ENCODE results near the gene FBXO36.

DNA sequence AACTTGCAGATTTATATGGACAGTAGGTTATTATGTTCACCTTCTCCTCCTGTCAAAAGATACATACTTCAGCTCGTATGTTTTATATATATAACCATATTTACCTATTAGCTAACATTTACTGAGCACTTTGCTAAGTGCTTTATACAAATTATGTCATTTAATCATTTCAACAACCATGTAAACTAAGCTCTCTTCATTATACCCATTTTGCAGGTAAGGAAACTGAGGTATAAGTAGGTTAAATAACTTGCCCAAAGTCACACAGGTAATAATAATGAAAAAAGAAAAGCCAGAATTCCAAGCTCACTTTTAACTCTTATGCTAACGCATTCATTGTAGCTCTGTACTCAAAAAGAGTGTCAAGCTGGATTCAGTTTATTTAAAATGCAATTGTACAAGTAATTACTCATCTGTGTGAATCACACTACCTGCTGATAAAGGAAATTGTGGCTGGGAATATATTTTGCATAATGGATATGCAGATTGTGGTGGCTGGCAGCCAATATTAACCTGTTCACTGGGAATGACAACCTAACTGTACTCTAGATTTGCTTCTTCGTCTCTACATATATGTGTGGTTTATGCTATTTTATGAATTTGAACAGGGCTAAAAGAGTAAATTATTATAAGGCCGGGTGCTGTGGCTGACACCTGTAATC is 125.8 kb downstream of the FBXO36 start:
- TF ChIP-seq CTCF (IDR thresholded peaks at IDR 0.05; ENCODE audit: borderline replicate concordance, extremely low read depth, low read length, poor library complexity, severe bottlenecking) (no peak), EZH2 (IDR thresholded peaks at IDR 0.05; ENCODE audit: borderline replicate concordance, low read depth, low read length, severe bottlenecking) (no peak)

Measured in DND-41 (cell line).